ENCODE data around the gene PLA2G4B. TPM values are rescaled to one million over a fixed set of nuclear protein-coding genes. Genes with fewer than 3 reads are reported as not detected.

The PLA2G4B gene
- total RNA-seq, 1 donor from 2014 or later, result 10.5 TPM

GRCh38 chr15:41876689-41877088 is 38.0 kb downstream of the PLA2G4B start:
- no peak overlapping the region for H3K4me3 Mint-ChIP-seq (ENCODE audit: low read depth)
- intact Hi-C loops (cut with micrococcal nuclease), result no loop called here
- DNase-seq (ENCODE audit: low spot score), result no peak
- no peaks in the 10 kb centered on the region for H3K36me3 Mint-ChIP-seq (ENCODE audit: low read depth)
- H3K4me1 Mint-ChIP-seq (ENCODE audit: low read depth), result peaks cover 6% of the 10 kb centered on the region
- H3K27ac Mint-ChIP-seq, result no peak overlapping the region
- H3K27me3 Mint-ChIP-seq (ENCODE audit: low read depth), result peaks cover 14% of the 10 kb centered on the region
- H3K9me3 Mint-ChIP-seq, result no peaks in the 10 kb centered on the region

GRCh38 chr15:41877631-41878354 is 39.1 kb downstream of the PLA2G4B start:
- DNase-seq (ENCODE audit: low spot score), result no peak
- Mint-ChIP-seq H3K36me3 (ENCODE audit: low read depth) (no peaks in the 10 kb centered on the region), H3K9me3 (no peaks in the 10 kb centered on the region), H3K4me1 (ENCODE audit: low read depth) (peaks cover 2% of the 10 kb centered on the region), H3K4me3 (ENCODE audit: low read depth) (no peak overlapping the region), H3K27ac (no peak overlapping the region), H3K27me3 (ENCODE audit: low read depth) (peaks cover 16% of the 10 kb centered on the region)
- intact Hi-C loops (cut with micrococcal nuclease), result no loop called here

GRCh38 chr15:41878355-41878699 is 39.7 kb downstream of the PLA2G4B start:
- no peak overlapping the region for H3K27ac Mint-ChIP-seq
- no peak for DNase-seq (ENCODE audit: low spot score)

GRCh38 chr15:41879321-41879845 is 40.7 kb downstream of the PLA2G4B start:
- no peak for DNase-seq (ENCODE audit: low spot score)
- no peak overlapping the region for H3K4me3 Mint-ChIP-seq (ENCODE audit: low read depth)
- no peak overlapping the region for H3K27ac Mint-ChIP-seq
- peaks cover 19% of the 10 kb centered on the region for H3K27me3 Mint-ChIP-seq (ENCODE audit: low read depth)
- H3K4me1 Mint-ChIP-seq (ENCODE audit: low read depth), result peaks cover 2% of the 10 kb centered on the region
- no peaks in the 10 kb centered on the region for H3K36me3 Mint-ChIP-seq (ENCODE audit: low read depth)
- intact Hi-C loops (cut with micrococcal nuclease), result no loop called here
- H3K9me3 Mint-ChIP-seq, result no peaks in the 10 kb centered on the region

More at GRCh38 chr15:41878355-41878699, 39.7 kb downstream of the PLA2G4B start:
- H3K27me3 Mint-ChIP-seq (ENCODE audit: low read depth), result peaks cover 17% of the 10 kb centered on the region
- H3K4me3 Mint-ChIP-seq (ENCODE audit: low read depth), result no peak overlapping the region
- peaks cover 2% of the 10 kb centered on the region for H3K4me1 Mint-ChIP-seq (ENCODE audit: low read depth)
- no peaks in the 10 kb centered on the region for H3K9me3 Mint-ChIP-seq
- intact Hi-C loops (cut with micrococcal nuclease), result no loop called here
- H3K36me3 Mint-ChIP-seq (ENCODE audit: low read depth), result no peaks in the 10 kb centered on the region

- peaks cover 2% of the 10 kb centered on the region for H3K4me1 Mint-ChIP-seq (ENCODE audit: low read depth)
- H3K36me3 Mint-ChIP-seq (ENCODE audit: low read depth), result no peaks in the 10 kb centered on the region
- no peak overlapping the region for H3K4me3 Mint-ChIP-seq (ENCODE audit: low read depth)
- peaks cover 19% of the 10 kb centered on the region for H3K27me3 Mint-ChIP-seq (ENCODE audit: low read depth)
- intact Hi-C loops (cut with micrococcal nuclease), result no loop called here
- no peak for DNase-seq (ENCODE audit: low spot score)
- no peak overlapping the region for H3K27ac Mint-ChIP-seq
- H3K9me3 Mint-ChIP-seq, result no peaks in the 10 kb centered on the region
Observed at GRCh38 chr15:41880156-41880877, 41.7 kb downstream of the PLA2G4B start.

GRCh38 chr15:41881086-41881485 is 42.4 kb downstream of the PLA2G4B start:
- H3K4me3 Mint-ChIP-seq (ENCODE audit: low read depth), result no peak overlapping the region
- peaks cover 19% of the 10 kb centered on the region for H3K27me3 Mint-ChIP-seq (ENCODE audit: low read depth)
- no peak overlapping the region for H3K27ac Mint-ChIP-seq
- H3K36me3 Mint-ChIP-seq (ENCODE audit: low read depth), result no peaks in the 10 kb centered on the region
- no peaks in the 10 kb centered on the region for H3K9me3 Mint-ChIP-seq
- DNase-seq (ENCODE audit: low spot score), result no peak
- intact Hi-C loops (cut with micrococcal nuclease), result no loop called here
- peaks cover 4% of the 10 kb centered on the region for H3K4me1 Mint-ChIP-seq (ENCODE audit: low read depth)

GRCh38 chr15:41881550-41881919 is 42.9 kb downstream of the PLA2G4B start:
- intact Hi-C loops (cut with micrococcal nuclease), result no loop called here
- peaks cover 4% of the 10 kb centered on the region for H3K4me1 Mint-ChIP-seq (ENCODE audit: low read depth)

GRCh38 chr15:41881920-41882688 is 43.5 kb downstream of the PLA2G4B start:
- H3K36me3 Mint-ChIP-seq (ENCODE audit: low read depth), result no peaks in the 10 kb centered on the region
- intact Hi-C loops (cut with micrococcal nuclease), result no loop called here
- H3K27me3 Mint-ChIP-seq (ENCODE audit: low read depth), result peaks cover 19% of the 10 kb centered on the region
- no peaks in the 10 kb centered on the region for H3K9me3 Mint-ChIP-seq
- DNase-seq (ENCODE audit: low spot score), result no peak
- no peak overlapping the region for H3K4me3 Mint-ChIP-seq (ENCODE audit: low read depth)
- no peak overlapping the region for H3K27ac Mint-ChIP-seq
- peaks cover 4% of the 10 kb centered on the region for H3K4me1 Mint-ChIP-seq (ENCODE audit: low read depth)

More at GRCh38 chr15:41881550-41881919, 42.9 kb downstream of the PLA2G4B start:
- H3K27me3 Mint-ChIP-seq (ENCODE audit: low read depth), result peaks cover 19% of the 10 kb centered on the region
- no peaks in the 10 kb centered on the region for H3K9me3 Mint-ChIP-seq
- H3K27ac Mint-ChIP-seq, result no peak overlapping the region
- no peak overlapping the region for H3K4me3 Mint-ChIP-seq (ENCODE audit: low read depth)
- no peak for DNase-seq (ENCODE audit: low spot score)
- no peaks in the 10 kb centered on the region for H3K36me3 Mint-ChIP-seq (ENCODE audit: low read depth)

GRCh38 chr15:41882689-41883483 is 44.2 kb downstream of the PLA2G4B start:
- Mint-ChIP-seq H3K36me3 (ENCODE audit: low read depth) (no peaks in the 10 kb centered on the region), H3K4me3 (ENCODE audit: low read depth) (no peak overlapping the region)

GRCh38 chr15:41883484-41883825 is 44.8 kb downstream of the PLA2G4B start:
- intact Hi-C loops (cut with micrococcal nuclease), result no loop called here
- peaks cover 4% of the 10 kb centered on the region for H3K4me1 Mint-ChIP-seq (ENCODE audit: low read depth)

More at GRCh38 chr15:41882689-41883483, 44.2 kb downstream of the PLA2G4B start:
- H3K27ac Mint-ChIP-seq, result no peak overlapping the region
- intact Hi-C loops (cut with micrococcal nuclease), result no loop called here
- H3K4me1 Mint-ChIP-seq (ENCODE audit: low read depth), result peaks cover 4% of the 10 kb centered on the region
- no peak for DNase-seq (ENCODE audit: low spot score)
- H3K27me3 Mint-ChIP-seq (ENCODE audit: low read depth), result peaks cover 19% of the 10 kb centered on the region
- H3K9me3 Mint-ChIP-seq, result no peaks in the 10 kb centered on the region

GRCh38 chr15:41884458-41884857 is 45.8 kb downstream of the PLA2G4B start:
- H3K27me3 Mint-ChIP-seq (ENCODE audit: low read depth), result peaks cover 19% of the 10 kb centered on the region
- DNase-seq (ENCODE audit: low spot score), result no peak
- intact Hi-C loops (cut with micrococcal nuclease), result no loop called here
- no peak overlapping the region for H3K4me3 Mint-ChIP-seq (ENCODE audit: low read depth)
- H3K27ac Mint-ChIP-seq, result no peak overlapping the region
- no peaks in the 10 kb centered on the region for H3K36me3 Mint-ChIP-seq (ENCODE audit: low read depth)
- no peaks in the 10 kb centered on the region for H3K9me3 Mint-ChIP-seq
- peaks cover 7% of the 10 kb centered on the region for H3K4me1 Mint-ChIP-seq (ENCODE audit: low read depth)

More at GRCh38 chr15:41883484-41883825, 44.8 kb downstream of the PLA2G4B start:
- DNase-seq (ENCODE audit: low spot score), result no peak
- H3K27ac Mint-ChIP-seq, result no peak overlapping the region
- H3K36me3 Mint-ChIP-seq (ENCODE audit: low read depth), result no peaks in the 10 kb centered on the region
- no peak overlapping the region for H3K4me3 Mint-ChIP-seq (ENCODE audit: low read depth)
- no peaks in the 10 kb centered on the region for H3K9me3 Mint-ChIP-seq
- peaks cover 19% of the 10 kb centered on the region for H3K27me3 Mint-ChIP-seq (ENCODE audit: low read depth)

GRCh38 chr15:41885321-41885720 is 46.7 kb downstream of the PLA2G4B start:
- H3K9me3 Mint-ChIP-seq, result no peaks in the 10 kb centered on the region
- intact Hi-C loops (cut with micrococcal nuclease), result no loop called here
- no peak for DNase-seq (ENCODE audit: low spot score)

More at GRCh38 chr15:41885321-41885720, 46.7 kb downstream of the PLA2G4B start:
- Mint-ChIP-seq H3K4me1 (ENCODE audit: low read depth) (peaks cover 7% of the 10 kb centered on the region), H3K27me3 (ENCODE audit: low read depth) (peaks cover 16% of the 10 kb centered on the region), H3K27ac (no peak overlapping the region), H3K36me3 (ENCODE audit: low read depth) (no peaks in the 10 kb centered on the region), H3K4me3 (ENCODE audit: low read depth) (no peak overlapping the region)

Data from activated T-helper 2 cell treated with anti-CD3 and anti-CD28 coated beads, Interferon-gamma antibody, Interleukin-2, Interleukin-4, amounts not matched to agents 10 μg/mL and 5 μg/mL and 100 μg/mL, durations not matched to agents 14 hours and 24 hours and 36 hours (primary cell).